GM12801 (cell line): ENCODE results near the gene HES2.

Experiments
- CTCF ChIP-seq: IDR thresholded peaks from one replicate; pipeline ENCODE4 v1.5.1; 2011; ENCODE audit warnings: control low read depth; ENCODE audit not compliant: insufficient read length; ENCODE audit errors: extremely low read depth

Gene HES2

DNA sequence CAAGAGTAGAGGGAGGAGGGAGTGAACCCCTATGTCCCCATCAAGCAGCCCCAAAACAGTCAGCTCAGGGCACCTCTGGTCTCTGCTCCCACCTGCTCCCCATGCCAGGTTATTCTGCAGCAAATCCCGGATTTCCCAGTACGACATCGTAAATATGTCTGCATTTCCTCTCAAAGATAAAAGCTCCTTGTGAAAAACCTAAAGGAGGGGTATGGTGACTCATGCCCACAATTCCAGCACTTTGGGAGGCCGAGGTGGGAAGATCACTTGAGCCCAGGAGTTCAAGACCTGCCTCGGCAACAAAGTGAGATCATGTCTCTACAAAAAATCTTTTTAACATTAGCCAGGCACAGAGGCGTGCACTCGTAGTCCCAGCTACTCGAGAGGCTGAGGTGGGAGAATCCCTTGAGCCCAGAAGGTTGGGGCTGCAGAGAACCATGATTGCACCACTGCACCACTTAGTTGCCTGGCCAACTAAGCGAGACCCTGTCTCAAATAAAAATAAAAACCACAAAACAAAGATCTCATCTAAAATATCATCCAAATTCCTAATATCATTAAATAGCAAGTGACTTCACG lies 33.3 kb downstream of the HES2 start:
- TF ChIP-seq CTCF, result no peak

DNA sequence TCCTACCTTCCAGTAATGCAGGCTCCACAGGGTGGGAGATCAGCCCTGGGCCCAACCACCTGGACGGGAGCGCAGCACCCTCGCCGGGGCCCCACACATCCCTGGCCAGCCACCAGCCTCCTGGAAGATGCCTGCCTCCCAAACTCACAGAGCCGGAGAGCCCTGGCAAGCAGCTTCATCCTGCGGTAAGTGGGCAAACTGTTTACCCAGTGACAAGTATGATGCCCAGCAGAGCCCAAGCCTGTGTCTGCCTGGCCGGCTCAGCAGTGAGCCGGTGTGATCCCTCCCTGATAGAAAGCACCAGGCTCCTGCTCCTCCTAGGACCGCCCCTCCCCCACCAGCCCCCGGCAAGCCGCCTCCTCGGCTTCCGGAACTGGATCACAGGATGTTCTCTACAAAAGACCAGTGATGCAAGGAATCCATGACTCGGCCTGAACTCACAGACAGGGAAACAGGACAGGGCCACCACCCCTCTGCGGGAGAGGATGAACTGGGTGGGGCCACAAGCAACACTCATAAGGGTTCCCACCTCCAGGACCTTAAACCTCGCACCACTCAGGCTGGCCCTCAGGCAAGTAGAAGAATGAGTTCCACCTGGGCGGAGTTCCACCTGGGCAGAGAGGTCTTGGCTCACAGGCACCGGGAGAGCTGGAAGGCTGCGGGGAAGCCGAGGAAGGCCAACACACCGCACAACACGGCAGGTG lies 34.1 kb downstream of the HES2 start:
- TF ChIP-seq CTCF, result no peak

- no peak for TF ChIP-seq CTCF
Observed at GRCh38 chr1:6384962-6385361, 34.8 kb downstream of the HES2 start.

- TF ChIP-seq CTCF, result no peak
Observed at GRCh38 chr1:6384135-6384534, 35.6 kb downstream of the HES2 start.

DNA sequence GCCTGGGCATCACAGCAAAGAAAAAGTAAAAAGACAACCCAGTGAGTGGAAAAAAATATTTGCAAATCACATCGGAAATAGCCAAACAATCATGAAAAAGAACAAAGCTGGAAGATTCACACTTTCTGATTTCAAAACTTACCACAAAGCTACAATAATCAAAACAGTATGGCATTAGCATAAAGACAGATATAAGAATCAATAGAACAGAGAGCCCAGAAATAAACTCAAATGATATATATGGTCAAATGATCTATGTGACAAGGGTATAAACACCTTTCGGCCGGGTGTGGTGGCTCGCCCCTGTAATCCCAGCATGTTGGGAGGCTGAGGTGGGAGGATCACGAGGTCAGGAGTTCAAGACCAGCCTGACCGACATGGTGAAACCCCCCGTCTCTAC lies 39.7 kb downstream of the HES2 start:
- no peak for TF ChIP-seq CTCF

GRCh38 chr1:6378096-6378746 lies 41.5 kb downstream of the HES2 start:
- TF ChIP-seq CTCF, result no peak

DNA sequence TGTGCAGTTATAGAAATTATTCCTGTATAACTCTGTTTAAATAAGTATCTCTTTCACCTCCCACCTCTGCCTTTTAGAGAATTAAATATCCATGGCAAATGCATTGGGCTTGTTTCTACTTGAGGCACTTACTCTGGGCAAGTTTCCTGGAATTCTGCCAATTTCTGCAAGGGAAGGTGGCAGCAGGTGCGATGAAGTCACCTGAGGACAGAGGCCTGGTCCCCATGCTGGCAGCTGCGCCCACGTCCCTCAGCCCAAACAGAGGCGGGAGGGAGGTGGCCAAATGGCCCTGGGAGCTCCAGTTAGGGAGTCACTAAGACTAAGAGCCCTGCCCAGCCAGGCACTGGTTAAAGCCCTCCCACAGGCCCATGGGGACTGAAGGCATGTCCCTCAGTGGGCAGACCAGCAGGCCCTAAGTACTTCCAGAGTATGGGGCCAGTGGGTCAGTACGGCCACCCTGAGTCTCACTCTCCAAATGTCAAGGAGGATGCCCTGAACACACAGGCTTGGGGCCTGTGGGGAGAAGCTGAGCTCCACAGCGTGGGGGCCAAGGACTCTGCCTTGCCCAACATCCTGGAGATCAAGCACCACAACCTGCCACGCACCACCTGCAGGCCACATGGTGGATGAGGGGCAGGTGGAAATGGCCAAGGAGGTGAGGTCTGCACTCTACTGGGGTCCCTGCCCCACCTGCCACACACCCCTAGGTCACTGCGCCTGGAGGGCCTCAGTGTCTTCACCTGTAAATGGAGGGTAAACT lies 45.6 kb downstream of the HES2 start:
- no peak for TF ChIP-seq CTCF
